Liver (tissue), 3 donors: Measurements from ENCODE around the gene GMPR.

Source experiments
- EGR1 ChIP-seq, 2 donors: IDR thresholded peaks; 2 replicates each; pipeline ENCODE4 v1.6.1; 2016 to 2018; ENCODE audit warnings: antibody characterized with exemption in 2 of 2, low read depth in 2 of 2
- FOXA1 ChIP-seq: IDR thresholded peaks from 2 replicates; pipeline ENCODE4 v1.6.1; 2016; ENCODE audit warnings: antibody characterized with exemption
- FOXA2 ChIP-seq: IDR thresholded peaks from 2 replicates; pipeline ENCODE4 v1.6.1; 2016; ENCODE audit warnings: antibody characterized with exemption
- GABPA ChIP-seq, 2 donors: IDR thresholded peaks in 1 of 2; conservative IDR thresholded peaks in 1 of 2; 2 replicates each; pipeline ENCODE4 v1.6.1; 2016; ENCODE audit warnings: antibody characterized with exemption in 2 of 2, mild to moderate bottlenecking in 1 of 2, moderate library complexity in 1 of 2
- JUND ChIP-seq, 2 donors: IDR thresholded peaks; 2 replicates each; pipeline ENCODE4 v1.6.1; 2016; ENCODE audit warnings: antibody characterized with exemption in 2 of 2
- MAX ChIP-seq: IDR thresholded peaks from 2 replicates; pipeline ENCODE4 v1.6.1; 2016; ENCODE audit warnings: antibody characterized with exemption
- RAD21 ChIP-seq, 2 donors: IDR thresholded peaks; 2 replicates each; pipeline ENCODE4 v1.6.1; 2016; ENCODE audit warnings: antibody characterized with exemption in 2 of 2, mild to moderate bottlenecking in 2 of 2
- RXRA ChIP-seq, 2 donors: IDR thresholded peaks; 2 replicates each; pipeline ENCODE4 v1.6.1; 2017 to 2018; ENCODE audit warnings: antibody characterized with exemption in 2 of 2, mild to moderate bottlenecking in 1 of 2
- ZBTB33 ChIP-seq: IDR thresholded peaks from 2 replicates; pipeline ENCODE4 v1.6.1; 2016; ENCODE audit warnings: antibody characterized with exemption
- TF ChIP-seq, protein P1 (sequence below): fragments of 150-350 bp; IDR thresholded peaks from 2 replicates; pipeline ENCODE4 v1.5.1; 2017; ENCODE audit warnings: improper control_type of control experiment, low read depth, low read length; ENCODE audit not compliant: missing input control
- TF ChIP-seq, protein P2 (sequence below): IDR thresholded peaks from 2 replicates; pipeline ENCODE4 v1.6.1; 2016; ENCODE audit warnings: antibody characterized with exemption
- TF ChIP-seq, protein P3 (sequence below): IDR thresholded peaks from 2 replicates; pipeline ENCODE4 v1.6.1; 2016; ENCODE audit warnings: antibody characterized with exemption, mild to moderate bottlenecking
- donor health status: healthy.
- donor health status: healthy.

GRCh38 chr6:16257999-16258708 lies 19.8 kb downstream of the GMPR start:
- TF ChIP-seq FOXA2 (no peak), RAD21 (IDR thresholded peaks at IDR 0.05) (no peak), RXRA (IDR thresholded peaks at IDR 0.05) (no peak), JUND (IDR thresholded peaks at IDR 0.05) (no peak), MAX (no peak), ZBTB33 (no peak), GABPA (IDR thresholded peaks at IDR 0.05 in 1 of 2, conservative IDR thresholded peaks at IDR 0.05 in 1 of 2) (no peak), FOXA1 (no peak), EGR1 (IDR thresholded peaks at IDR 0.05; ENCODE audit: low read depth in 2 of 2) (no peak)
- TF ChIP-seq, protein P1, sequence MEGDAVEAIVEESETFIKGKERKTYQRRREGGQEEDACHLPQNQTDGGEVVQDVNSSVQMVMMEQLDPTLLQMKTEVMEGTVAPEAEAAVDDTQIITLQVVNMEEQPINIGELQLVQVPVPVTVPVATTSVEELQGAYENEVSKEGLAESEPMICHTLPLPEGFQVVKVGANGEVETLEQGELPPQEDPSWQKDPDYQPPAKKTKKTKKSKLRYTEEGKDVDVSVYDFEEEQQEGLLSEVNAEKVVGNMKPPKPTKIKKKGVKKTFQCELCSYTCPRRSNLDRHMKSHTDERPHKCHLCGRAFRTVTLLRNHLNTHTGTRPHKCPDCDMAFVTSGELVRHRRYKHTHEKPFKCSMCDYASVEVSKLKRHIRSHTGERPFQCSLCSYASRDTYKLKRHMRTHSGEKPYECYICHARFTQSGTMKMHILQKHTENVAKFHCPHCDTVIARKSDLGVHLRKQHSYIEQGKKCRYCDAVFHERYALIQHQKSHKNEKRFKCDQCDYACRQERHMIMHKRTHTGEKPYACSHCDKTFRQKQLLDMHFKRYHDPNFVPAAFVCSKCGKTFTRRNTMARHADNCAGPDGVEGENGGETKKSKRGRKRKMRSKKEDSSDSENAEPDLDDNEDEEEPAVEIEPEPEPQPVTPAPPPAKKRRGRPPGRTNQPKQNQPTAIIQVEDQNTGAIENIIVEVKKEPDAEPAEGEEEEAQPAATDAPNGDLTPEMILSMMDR = no peak
- TF ChIP-seq, protein P2, sequence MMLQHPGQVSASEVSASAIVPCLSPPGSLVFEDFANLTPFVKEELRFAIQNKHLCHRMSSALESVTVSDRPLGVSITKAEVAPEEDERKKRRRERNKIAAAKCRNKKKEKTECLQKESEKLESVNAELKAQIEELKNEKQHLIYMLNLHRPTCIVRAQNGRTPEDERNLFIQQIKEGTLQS = no peak
- TF ChIP-seq, protein P3, sequence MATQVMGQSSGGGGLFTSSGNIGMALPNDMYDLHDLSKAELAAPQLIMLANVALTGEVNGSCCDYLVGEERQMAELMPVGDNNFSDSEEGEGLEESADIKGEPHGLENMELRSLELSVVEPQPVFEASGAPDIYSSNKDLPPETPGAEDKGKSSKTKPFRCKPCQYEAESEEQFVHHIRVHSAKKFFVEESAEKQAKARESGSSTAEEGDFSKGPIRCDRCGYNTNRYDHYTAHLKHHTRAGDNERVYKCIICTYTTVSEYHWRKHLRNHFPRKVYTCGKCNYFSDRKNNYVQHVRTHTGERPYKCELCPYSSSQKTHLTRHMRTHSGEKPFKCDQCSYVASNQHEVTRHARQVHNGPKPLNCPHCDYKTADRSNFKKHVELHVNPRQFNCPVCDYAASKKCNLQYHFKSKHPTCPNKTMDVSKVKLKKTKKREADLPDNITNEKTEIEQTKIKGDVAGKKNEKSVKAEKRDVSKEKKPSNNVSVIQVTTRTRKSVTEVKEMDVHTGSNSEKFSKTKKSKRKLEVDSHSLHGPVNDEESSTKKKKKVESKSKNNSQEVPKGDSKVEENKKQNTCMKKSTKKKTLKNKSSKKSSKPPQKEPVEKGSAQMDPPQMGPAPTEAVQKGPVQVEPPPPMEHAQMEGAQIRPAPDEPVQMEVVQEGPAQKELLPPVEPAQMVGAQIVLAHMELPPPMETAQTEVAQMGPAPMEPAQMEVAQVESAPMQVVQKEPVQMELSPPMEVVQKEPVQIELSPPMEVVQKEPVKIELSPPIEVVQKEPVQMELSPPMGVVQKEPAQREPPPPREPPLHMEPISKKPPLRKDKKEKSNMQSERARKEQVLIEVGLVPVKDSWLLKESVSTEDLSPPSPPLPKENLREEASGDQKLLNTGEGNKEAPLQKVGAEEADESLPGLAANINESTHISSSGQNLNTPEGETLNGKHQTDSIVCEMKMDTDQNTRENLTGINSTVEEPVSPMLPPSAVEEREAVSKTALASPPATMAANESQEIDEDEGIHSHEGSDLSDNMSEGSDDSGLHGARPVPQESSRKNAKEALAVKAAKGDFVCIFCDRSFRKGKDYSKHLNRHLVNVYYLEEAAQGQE = no peak
